ENCODE measurements around the gene SHISA7. TPM values are rescaled to one million over a fixed set of nuclear protein-coding genes. Genes with fewer than 3 reads are reported as not detected.

Gene SHISA7
- total and polyA plus RNA-seq, 5 donors, result 0.05 TPM; not detected in 4

- H3K4me3 ChIP-seq (ENCODE audit: low read length), result peak overlapping the region; percentile 67
- no peaks in the 10 kb centered on the region for H3K9me3 ChIP-seq (ENCODE audit: control insufficient read depth, low read length)
- H3K27me3 ChIP-seq (ENCODE audit: control insufficient read depth, insufficient read depth), result no peaks in the 10 kb centered on the region
- 9% methylated on average over 24 of the region's 24 CpGs for WGBS
- H3K4me1 ChIP-seq (ENCODE audit: control insufficient read depth, insufficient read depth, low read length), result peaks cover 1% of the 10 kb centered on the region
- DNase-seq (peak; percentile 89 to 96 (median 94)), ATAC-seq (peak; percentile 81 to 82)
- intact Hi-C loops (cut with DNase I), result no loop called here
- peak overlapping the region; percentile 91 for H3K27ac ChIP-seq (ENCODE audit: low read length)
Measured at GRCh38 chr19:55460670-55461258, 17.7 kb upstream of the SHISA7 start.

- Histone ChIP-seq H3K4me1 (ENCODE audit: control insufficient read depth, insufficient read depth, low read length) (peaks cover 1% of the 10 kb centered on the region), H3K4me3 (ENCODE audit: low read length) (peak overlapping the region; percentile 67), H3K27ac (ENCODE audit: low read length) (peak overlapping the region; percentile 12), H3K27me3 (ENCODE audit: control insufficient read depth, insufficient read depth) (no peaks in the 10 kb centered on the region), H3K9me3 (ENCODE audit: control insufficient read depth, low read length) (no peaks in the 10 kb centered on the region)
- intact Hi-C loops (cut with DNase I), result no loop called here
- WGBS, result 22% methylated on average over 16 of the region's 16 CpGs
- no peak for DNase-seq
- ATAC-seq, result no peak
Measured at GRCh38 chr19:55459950-55460657, 17.0 kb upstream of the SHISA7 start.

GRCh38 chr19:55459551-55459949 lies 16.4 kb upstream of the SHISA7 start:
- Histone ChIP-seq H3K9me3 (ENCODE audit: control insufficient read depth, low read length) (no peaks in the 10 kb centered on the region), H3K27me3 (ENCODE audit: control insufficient read depth, insufficient read depth) (no peaks in the 10 kb centered on the region), H3K4me3 (ENCODE audit: low read length) (no peak overlapping the region), H3K27ac (ENCODE audit: low read length) (peak overlapping the region; percentile 12), H3K4me1 (ENCODE audit: control insufficient read depth, insufficient read depth, low read length) (peaks cover 1% of the 10 kb centered on the region)
- 60% methylated on average over 8 of the region's 8 CpGs for WGBS
- DNase-seq (peak in 2 of 3 donors; percentile 52 to 56), ATAC-seq (no peak)
- intact Hi-C loops (cut with DNase I), result no loop called here

DNA sequence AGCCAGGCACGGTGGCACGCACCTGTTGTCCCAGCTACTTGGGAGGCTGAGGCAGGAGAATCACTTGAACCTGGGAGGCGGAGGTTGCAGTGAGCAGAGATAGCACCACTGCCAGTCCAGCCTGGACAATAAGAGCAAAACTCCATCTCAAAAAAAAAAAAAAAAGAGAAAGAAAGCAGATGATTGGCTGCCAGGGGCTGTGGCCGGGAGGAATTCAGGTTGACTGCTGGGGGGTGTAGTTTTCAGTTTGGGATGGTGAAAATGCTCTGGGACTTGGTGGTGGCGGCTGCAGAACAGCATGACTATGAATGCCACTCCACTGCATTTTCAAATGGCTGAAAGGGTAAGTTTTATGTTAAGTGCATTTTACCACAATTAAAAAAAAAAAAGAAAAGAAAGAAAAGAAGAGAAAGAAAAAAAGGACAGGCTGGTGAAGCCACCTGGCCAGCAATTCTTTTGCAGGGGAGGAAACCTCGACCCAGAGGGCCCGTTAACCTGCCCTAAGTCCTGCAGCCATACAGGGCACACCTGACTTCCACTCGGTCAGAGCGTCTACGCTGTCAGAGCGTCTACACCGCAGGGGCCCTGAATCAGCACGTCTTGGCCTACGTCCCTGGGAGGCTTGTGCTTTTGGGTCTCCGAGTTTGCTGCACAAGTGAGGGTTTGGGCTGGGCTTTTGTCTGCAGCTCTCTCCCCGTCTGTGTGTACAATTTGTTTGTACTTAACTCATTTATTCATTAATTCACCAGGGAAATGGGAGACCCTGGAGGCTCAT lies 14.8 kb upstream of the SHISA7 start:
- H3K4me1 ChIP-seq (ENCODE audit: control insufficient read depth, insufficient read depth, low read length), result peaks cover 1% of the 10 kb centered on the region
- no peak for ATAC-seq
- H3K27me3 ChIP-seq (ENCODE audit: control insufficient read depth, insufficient read depth), result no peaks in the 10 kb centered on the region
- H3K4me3 ChIP-seq (ENCODE audit: low read length), result no peak overlapping the region
- H3K27ac ChIP-seq (ENCODE audit: low read length), result no peak overlapping the region
- intact Hi-C loops (cut with DNase I), result no loop called here
- DNase-seq, result peak in 1 of 3 donors; percentile 35
- WGBS, result 80% methylated on average over 16 of the region's 16 CpGs
- no peaks in the 10 kb centered on the region for H3K9me3 ChIP-seq (ENCODE audit: control insufficient read depth, low read length)

DNA sequence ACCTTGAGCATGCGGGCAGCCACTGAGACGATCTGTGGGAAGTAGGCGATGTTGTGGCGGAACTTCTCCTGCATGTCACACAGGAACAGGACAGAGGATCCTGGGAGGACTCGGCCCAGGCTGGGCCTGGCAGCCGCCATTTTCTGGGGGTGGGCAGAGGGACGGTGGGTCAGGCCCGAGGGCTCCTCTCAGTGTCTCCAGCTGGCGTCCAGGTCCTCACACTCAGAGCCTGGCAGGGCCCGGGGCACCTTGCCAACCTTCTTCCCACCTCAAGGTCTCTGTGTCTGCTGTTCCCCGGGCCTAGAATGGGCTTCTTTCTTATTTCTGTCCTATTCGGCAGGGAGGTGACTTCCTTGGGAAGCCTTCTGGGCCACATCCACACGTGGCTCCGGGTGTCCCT lies 13.2 kb upstream of the SHISA7 start:
- Histone ChIP-seq H3K27me3 (ENCODE audit: control insufficient read depth, insufficient read depth) (no peaks in the 10 kb centered on the region), H3K4me1 (ENCODE audit: control insufficient read depth, insufficient read depth, low read length) (no peaks in the 10 kb centered on the region), H3K4me3 (ENCODE audit: low read length) (no peak overlapping the region), H3K27ac (ENCODE audit: low read length) (no peak overlapping the region), H3K9me3 (ENCODE audit: control insufficient read depth, low read length) (no peaks in the 10 kb centered on the region)
- WGBS, result 88% methylated on average over 14 of the region's 14 CpGs
- ATAC-seq (no peak), DNase-seq (peak in 1 of 3 donors; percentile 49)
- intact Hi-C loops (cut with DNase I), result no loop called here

DNA sequence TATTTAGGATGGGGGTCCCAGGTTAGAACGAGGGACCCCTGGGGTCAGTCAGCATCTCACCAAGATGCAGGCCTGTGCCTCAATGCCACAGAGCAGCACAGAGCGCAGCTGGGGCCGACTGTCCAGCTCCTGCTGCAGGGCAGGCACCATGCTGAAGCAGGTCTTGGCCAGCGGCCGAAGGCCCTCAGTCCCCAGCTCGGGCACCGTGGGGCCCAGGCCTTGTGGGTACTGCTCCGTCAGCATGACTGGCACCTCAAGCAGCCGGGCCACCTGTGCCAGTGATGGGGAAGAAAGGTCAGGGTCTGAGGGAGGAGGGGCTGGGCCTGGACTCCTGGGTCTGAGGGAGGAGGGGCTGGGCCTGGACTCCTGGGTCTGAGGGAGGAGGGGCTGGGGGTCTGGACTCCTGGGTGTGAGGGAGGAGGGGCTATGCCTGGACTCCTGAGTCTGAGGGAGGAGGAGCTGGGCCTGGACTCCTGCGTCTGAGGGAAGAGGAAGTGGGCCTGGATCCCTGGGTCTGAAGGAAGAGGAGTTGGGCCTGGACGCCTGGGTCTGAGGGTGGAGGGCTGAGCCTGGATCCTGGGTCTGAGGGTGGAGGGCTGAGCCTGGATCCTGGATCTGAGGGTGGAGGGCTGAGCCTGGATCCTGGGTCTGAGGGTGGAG lies 12.6 kb upstream of the SHISA7 start:
- DNase-seq (peak in 2 of 3 donors; percentile 50 to 65), ATAC-seq (no peak)
- WGBS, result 89% methylated on average over 11 of the region's 11 CpGs
- no peak overlapping the region for H3K27ac ChIP-seq (ENCODE audit: low read length)
- no peak overlapping the region for H3K4me3 ChIP-seq (ENCODE audit: low read length)
- H3K9me3 ChIP-seq (ENCODE audit: control insufficient read depth, low read length), result no peaks in the 10 kb centered on the region
- H3K4me1 ChIP-seq (ENCODE audit: control insufficient read depth, insufficient read depth, low read length), result no peaks in the 10 kb centered on the region
- no peaks in the 10 kb centered on the region for H3K27me3 ChIP-seq (ENCODE audit: control insufficient read depth, insufficient read depth)
- intact Hi-C loops (cut with DNase I), result no loop called here

DNA sequence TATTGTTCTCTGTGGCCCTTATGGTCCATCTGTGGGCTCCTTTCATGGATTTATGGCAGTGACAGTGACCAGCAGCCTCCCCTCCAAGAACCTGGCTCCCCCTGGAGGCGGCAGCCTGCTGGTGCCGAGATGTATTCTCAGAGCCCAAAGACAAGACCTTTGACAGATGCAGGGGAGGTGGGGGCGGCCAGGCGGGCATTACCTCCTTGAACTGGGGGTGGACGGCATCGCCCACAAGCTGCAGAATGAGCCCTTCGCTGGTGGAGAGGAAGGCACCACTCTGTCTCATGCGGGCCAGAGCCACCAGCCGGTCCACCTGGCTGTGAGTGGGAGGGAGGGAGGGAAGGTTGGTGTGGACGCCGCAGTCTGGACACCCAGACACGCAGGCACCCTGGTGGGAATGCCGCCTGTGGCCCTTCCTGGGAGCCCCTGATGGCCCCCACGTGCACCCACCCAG lies 11.7 kb upstream of the SHISA7 start:
- Histone ChIP-seq H3K4me1 (ENCODE audit: control insufficient read depth, insufficient read depth, low read length) (no peaks in the 10 kb centered on the region), H3K4me3 (ENCODE audit: low read length) (no peak overlapping the region), H3K27me3 (ENCODE audit: control insufficient read depth, insufficient read depth) (no peaks in the 10 kb centered on the region), H3K27ac (ENCODE audit: low read length) (no peak overlapping the region), H3K9me3 (ENCODE audit: control insufficient read depth, low read length) (no peaks in the 10 kb centered on the region)
- peak in 2 of 3 donors; percentile 64 to 80 for DNase-seq
- intact Hi-C loops (cut with DNase I), result no loop called here
- 76% methylated on average over 14 of the region's 14 CpGs for WGBS
- ATAC-seq, result no peak

DNA sequence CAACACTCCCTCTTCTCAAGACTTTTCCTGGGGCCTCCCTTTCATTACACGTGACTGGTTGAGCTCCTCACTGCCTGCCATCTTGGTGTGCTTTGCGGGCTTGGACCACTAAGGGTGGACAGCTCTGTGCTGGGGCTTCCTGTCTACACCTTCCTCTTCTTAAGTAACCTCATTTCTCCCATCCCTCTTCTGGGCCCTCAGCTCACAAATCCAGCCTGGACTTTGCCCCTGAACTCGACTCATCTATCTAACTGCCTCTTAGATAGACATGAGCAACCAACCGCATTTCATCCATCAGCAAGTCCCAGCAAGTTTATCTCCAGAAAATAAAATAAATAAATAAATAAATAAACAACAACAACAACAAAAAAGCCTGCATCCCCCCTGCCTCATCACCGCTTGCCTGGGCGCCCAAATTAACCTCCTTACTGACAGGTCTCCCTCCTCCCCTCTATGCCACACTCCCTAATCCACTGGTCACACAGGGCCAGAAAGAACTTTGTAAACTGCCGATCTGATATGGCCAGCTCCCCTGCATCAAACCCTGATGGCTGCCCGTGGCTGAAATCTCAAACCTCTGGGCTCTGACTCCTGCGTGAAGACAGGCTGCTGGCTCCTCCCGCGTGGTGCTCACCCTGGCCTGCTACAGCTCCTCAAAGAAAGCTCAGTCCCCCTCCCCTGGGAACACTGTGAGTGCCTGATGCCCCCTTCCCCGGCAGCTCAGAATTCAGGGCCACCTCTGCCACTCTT lies 10.6 kb upstream of the SHISA7 start:
- intact Hi-C loops (cut with DNase I), result no loop called here
- H3K4me3 ChIP-seq (ENCODE audit: low read length), result no peak overlapping the region
- H3K27me3 ChIP-seq (ENCODE audit: control insufficient read depth, insufficient read depth), result no peaks in the 10 kb centered on the region
- 91% methylated on average over 12 of the region's 12 CpGs for WGBS
- no peak overlapping the region for H3K27ac ChIP-seq (ENCODE audit: low read length)
- no peaks in the 10 kb centered on the region for H3K9me3 ChIP-seq (ENCODE audit: control insufficient read depth, low read length)
- no peaks in the 10 kb centered on the region for H3K4me1 ChIP-seq (ENCODE audit: control insufficient read depth, insufficient read depth, low read length)
- ATAC-seq (no peak), DNase-seq (no peak)

GRCh38 chr19:55452749-55453346 lies 9.7 kb upstream of the SHISA7 start:
- no peaks in the 10 kb centered on the region for H3K9me3 ChIP-seq (ENCODE audit: control insufficient read depth, low read length)
- no peaks in the 10 kb centered on the region for H3K27me3 ChIP-seq (ENCODE audit: control insufficient read depth, insufficient read depth)
- no peak overlapping the region for H3K27ac ChIP-seq (ENCODE audit: low read length)
- DNase-seq, result peak; percentile 84 to 93 (median 88)
- ATAC-seq, result peak; percentile 80 to 82
- no peaks in the 10 kb centered on the region for H3K4me1 ChIP-seq (ENCODE audit: control insufficient read depth, insufficient read depth, low read length)
- WGBS, result 13% methylated on average over 34 of the region's 34 CpGs
- H3K4me3 ChIP-seq (ENCODE audit: low read length), result no peak overlapping the region
- intact Hi-C loops (cut with DNase I), result no loop called here
